Measurements from ENCODE around the gene PYGB. TPM values are rescaled to one million over a fixed set of nuclear protein-coding genes. Genes with fewer than 3 reads are reported as not detected.

PYGB gene
- total RNA-seq, 2 donors from 2014 or later = 34.8 to 42.8 TPM

GRCh38 chr20:25215521-25215920 lies 32.4 kb upstream of the PYGB start:
- no peak for ATAC-seq
- peaks cover 8% of the 10 kb centered on the region for H3K4me1 ChIP-seq
- H3K4me3 ChIP-seq = no peak overlapping the region
- H3K27ac ChIP-seq = no peak overlapping the region
- H3K36me3 ChIP-seq (replicated peaks in 1 of 2; ENCODE audit: insufficient read depth in 1 of 2, low read depth in 2 of 2) = peaks cover 6 to 41% of the 10 kb centered on the region in 2 donors
- intact Hi-C loops (cut with DNase I) = no loop called here
- DNase-seq = no peak
- no peaks in the 10 kb centered on the region for H3K27me3 ChIP-seq
- no peak for TF ChIP-seq POLR2A (IDR thresholded peaks at IDR 0.05)
- no peak for TF ChIP-seq CTCF (IDR thresholded peaks at IDR 0.05)
- 93 to 97% methylated on average over 4 to 10 of the region's 10 CpGs for WGBS, 2 donors
- no peaks in the 10 kb centered on the region for H3K9me3 ChIP-seq

GRCh38 chr20:25216199-25216945 lies 31.5 kb upstream of the PYGB start:
- 89 to 98% methylated on average over 12 to 16 of the region's 16 CpGs for WGBS, 2 donors
- Histone ChIP-seq H3K36me3 (replicated peaks in 1 of 2; ENCODE audit: insufficient read depth in 1 of 2, low read depth in 2 of 2) (peaks cover 6 to 37% of the 10 kb centered on the region in 2 donors), H3K9me3 (no peaks in the 10 kb centered on the region), H3K4me1 (peaks cover 13% of the 10 kb centered on the region), H3K27me3 (no peaks in the 10 kb centered on the region), H3K4me3 (no peak overlapping the region), H3K27ac (no peak overlapping the region)
- intact Hi-C loops (cut with DNase I) = no loop called here
- DNase-seq (no peak), ATAC-seq (no peak)
- TF ChIP-seq CTCF (IDR thresholded peaks at IDR 0.05) (no peak), POLR2A (IDR thresholded peaks at IDR 0.05) (no peak)

- H3K4me1 ChIP-seq = peaks cover 13% of the 10 kb centered on the region
- peaks cover 6 to 27% of the 10 kb centered on the region in 2 donors for H3K36me3 ChIP-seq (replicated peaks in 1 of 2; ENCODE audit: insufficient read depth in 1 of 2, low read depth in 2 of 2)
- no peak overlapping the region for H3K4me3 ChIP-seq
- ATAC-seq (no peak), DNase-seq (no peak)
- no peak for TF ChIP-seq CTCF (IDR thresholded peaks at IDR 0.05)
- no peak for TF ChIP-seq POLR2A (IDR thresholded peaks at IDR 0.05)
- H3K9me3 ChIP-seq = no peaks in the 10 kb centered on the region
- H3K27me3 ChIP-seq = no peaks in the 10 kb centered on the region
- no peak overlapping the region for H3K27ac ChIP-seq
- 89 to 95% methylated on average over 21 of the region's 21 CpGs for WGBS, 2 donors
- intact Hi-C loops (cut with DNase I) = no loop called here
Observed at GRCh38 chr20:25217161-25218108, 30.4 kb upstream of the PYGB start.

- H3K4me3 ChIP-seq = no peak overlapping the region
- no peaks in the 10 kb centered on the region for H3K9me3 ChIP-seq
- peaks cover 6 to 26% of the 10 kb centered on the region in 2 donors for H3K36me3 ChIP-seq (replicated peaks in 1 of 2; ENCODE audit: insufficient read depth in 1 of 2, low read depth in 2 of 2)
- H3K27me3 ChIP-seq = no peaks in the 10 kb centered on the region
- DNase-seq (no peak), ATAC-seq (no peak)
- 88 to 96% methylated on average over 7 to 8 of the region's 8 CpGs for WGBS, 2 donors
- TF ChIP-seq CTCF (IDR thresholded peaks at IDR 0.05) = no peak
- no peak for TF ChIP-seq POLR2A (IDR thresholded peaks at IDR 0.05)
- peaks cover 13% of the 10 kb centered on the region for H3K4me1 ChIP-seq
- H3K27ac ChIP-seq = no peak overlapping the region
- intact Hi-C loops (cut with DNase I) = no loop called here
Observed at GRCh38 chr20:25218109-25218486, 29.8 kb upstream of the PYGB start.

Data from body of pancreas (tissue), 4 donors.